RWPE1 (cell line): Measurements from ENCODE around the gene LNX1.

Source experiments
- CTCF ChIA-PET: fragments of 350-600 bp; sonication (Branson Sonifier 250); formaldehyde crosslinking; extraction: SDS; loops from one replicate; lab custom pipeline; 2021; lab: Yijun Ruan, JAX
- POLR2A ChIA-PET: fragments of 400-600 bp; formaldehyde crosslinking; extraction: SDS; loops from one replicate; lab custom pipeline; 2020; ENCODE audit warnings: antibody characterized with exemption; ENCODE audit not compliant: low non-redundant PET; lab: Yijun Ruan, JAX
- DNase-seq: peaks from one replicate; pipeline ENCODE4 v3.0.0; 2012; ENCODE audit warnings: low spot score
- H3K27ac ChIP-seq: fragments of 450-650 bp; 2 replicates; pipeline ENCODE4 v1.5.1; 2017
- CTCF ChIP-seq: fragments of 450-650 bp; conservative IDR thresholded peaks from 2 replicates; pipeline ENCODE4 v1.5.1; 2017; ENCODE audit warnings: low read depth, mild to moderate bottlenecking

LNX1 gene

GRCh38 chr4:53559021-53559620 is 32.2 kb downstream of the LNX1 start:
- DNase-seq = peak; percentile 31
- H3K27ac ChIP-seq = no peak overlapping the region
- no peak for TF ChIP-seq CTCF
- ChIA-PET CTCF (no interaction called here), POLR2A (no interaction called here)

- TF ChIP-seq CTCF = no peak
- ChIA-PET POLR2A (no interaction called here), CTCF (interaction anchor here (0.5 kb wide), 2 partner anchors 360 to 463 kb away, joined by 3 to 4 read pairs; no protein-coding TSS in a partner anchor)
- H3K27ac ChIP-seq = peak overlapping the region; percentile 18; the same call in 1 of the 2 replicates
- DNase-seq = peak; percentile 76
These were observed 33.1 kb downstream of the LNX1 start for GRCh38 chr4:53558065-53558801.

GRCh38 chr4:53557669-53558064 is 33.6 kb downstream of the LNX1 start:
- POLR2A ChIA-PET = no interaction called here
- TF ChIP-seq CTCF = no peak
- H3K27ac ChIP-seq = peak overlapping the region; percentile 18; the same call in 1 of the 2 replicates
- no peak for DNase-seq
- CTCF ChIA-PET = interaction anchor here (0.5 kb wide), 1 partner anchor 462 kb away, joined by 4 read pairs; no protein-coding TSS in a partner anchor

GRCh38 chr4:53556651-53557050 is 34.6 kb downstream of the LNX1 start:
- no peak for TF ChIP-seq CTCF
- ChIA-PET POLR2A (no interaction called here), CTCF (no interaction called here)
- no peak for DNase-seq
- H3K27ac ChIP-seq = no peak overlapping the region

GRCh38 chr4:53553486-53554210 is 37.6 kb downstream of the LNX1 start:
- TF ChIP-seq CTCF = no peak
- ChIA-PET POLR2A (no interaction called here), CTCF (interaction anchor here (0.7 kb wide), 1 partner anchor 741 kb away, joined by 4 read pairs; no protein-coding TSS in a partner anchor)
- no peak overlapping the region for H3K27ac ChIP-seq
- no peak for DNase-seq

- TF ChIP-seq CTCF = no peak
- no peak for DNase-seq
- POLR2A ChIA-PET = no interaction called here
These were observed 38.6 kb downstream of the LNX1 start for GRCh38 chr4:53552711-53553110.

More at GRCh38 chr4:53552711-53553110, 38.6 kb downstream of the LNX1 start:
- no peak overlapping the region for H3K27ac ChIP-seq
- CTCF ChIA-PET = interaction anchor here (0.7 kb wide), 1 partner anchor 740 kb away, joined by 4 read pairs; no protein-coding TSS in a partner anchor
